Fibroblast of lung (primary cell): ENCODE data around the gene AGK. TPM values are rescaled to one million over a fixed set of nuclear protein-coding genes. Genes with fewer than 3 reads are reported as not detected.

ENCODE experiments used
- DNase-seq, 2 donors: peaks; one replicate each; pipeline versions ENCODE4 v3.0.0 to v3.0.0-alpha.2; 2010; ENCODE audit warnings: low read depth in 2 of 2
- H2AFZ ChIP-seq: 2 replicates; pipeline ENCODE4 v1.5.1; 2012; ENCODE audit warnings: low read length, control low read depth, inconsistent platforms
- H3K27ac ChIP-seq: 2 replicates; pipeline ENCODE4 v1.5.1; 2011; ENCODE audit warnings: low read length, control low read depth; ENCODE audit not compliant: insufficient read depth
- H3K27me3 ChIP-seq: 2 replicates; pipeline ENCODE4 v1.5.1; 2011; ENCODE audit warnings: mild to moderate bottlenecking, low read length; ENCODE audit not compliant: control insufficient read depth, insufficient read depth
- H3K36me3 ChIP-seq: 2 replicates; pipeline ENCODE4 v1.5.1; 2011; ENCODE audit warnings: low read length; ENCODE audit not compliant: control insufficient read depth, insufficient read depth
- H3K4me1 ChIP-seq: 2 replicates; pipeline ENCODE4 v1.5.1; 2011; ENCODE audit warnings: low read length; ENCODE audit not compliant: control insufficient read depth, insufficient read depth; ENCODE audit errors: extremely low read depth
- H3K4me2 ChIP-seq: 2 replicates; pipeline ENCODE4 v1.5.1; 2011; ENCODE audit warnings: low read length, control low read depth; ENCODE audit not compliant: insufficient read depth; ENCODE audit errors: extremely low read depth
- H3K4me3 ChIP-seq, 4 experiments: fragments of 200-600 bp in 1 of 4; sonication (generic) in 1 of 4; replicated peaks in 1 of 4; 2 replicates each; pipeline ENCODE4 v1.5.1; 2011 to 2016; ENCODE audit warnings: low read length in 4 of 4, low read depth in 3 of 4, mild to moderate bottlenecking in 3 of 4, control low read depth in 2 of 4, inconsistent platforms in 1 of 4, mixed read lengths in 1 of 4; ENCODE audit not compliant: insufficient read depth in 1 of 4; ENCODE audit errors: control extremely low read depth in 1 of 4
- H3K79me2 ChIP-seq: 2 replicates; pipeline ENCODE4 v1.5.1; 2012; ENCODE audit warnings: mild to moderate bottlenecking, low read length, inconsistent platforms; ENCODE audit not compliant: control insufficient read depth, insufficient read depth
- H3K9ac ChIP-seq: 2 replicates; pipeline ENCODE4 v1.5.1; 2011; ENCODE audit warnings: mild to moderate bottlenecking, low read length, control low read depth; ENCODE audit not compliant: insufficient read depth
- H3K9me3 ChIP-seq: 2 replicates; pipeline ENCODE4 v1.5.1; 2012; ENCODE audit warnings: low read depth, low read length; ENCODE audit not compliant: control insufficient read depth, insufficient read depth
- H4K20me1 ChIP-seq: 2 replicates; pipeline ENCODE4 v1.5.1; 2011; ENCODE audit warnings: low read length; ENCODE audit not compliant: control insufficient read depth, insufficient read depth; ENCODE audit errors: extremely low read depth
- EZH2 ChIP-seq: IDR thresholded peaks from 2 replicates; pipeline ENCODE4 v1.5.1; 2012; ENCODE audit warnings: low read length, control low read depth, mild to moderate bottlenecking; ENCODE audit errors: missing control alignments
- polyA plus RNA-seq, 2 donors: library from polyadenylated mRNA; depleted of rRNA in 1 of 2; stranded (reverse) in 1 of 2; unstranded in 1 of 2; fragments of >200 nt; gene quantifications; 2 replicates each; pipeline ENCODE4 v1.2.1, GENCODE V29; 2011 to 2012; ENCODE audit warnings: missing spikeins in 1 of 2
- total RNA-seq: library from RNA; depleted of rRNA; stranded (reverse); fragments of >200 nt; gene quantifications from 2 replicates; pipeline ENCODE4 v1.2.1, GENCODE V29; 2014
- TF ChIP-seq, protein P1 (sequence below), 2 donors: IDR thresholded peaks in 1 of 2; conservative IDR thresholded peaks in 1 of 2; 1 replicate in 1 of 2; 2 replicates in 1 of 2; pipeline ENCODE4 v1.5.1; 2011 to 2012; ENCODE audit warnings: low read length in 2 of 2, control low read depth in 1 of 2, inconsistent platforms in 1 of 2, low read depth in 1 of 2, mild to moderate bottlenecking in 1 of 2

AGK gene
- total and polyA plus RNA-seq, 2 donors (not counting 1 experiment from before 2014, with no cell fraction given): 20.8 to 42.5 TPM

GRCh38 chr7:141691540-141691939, 140.3 kb downstream of the AGK start:
- Histone ChIP-seq H3K27me3 (no peaks in the 10 kb centered on the region), H3K27ac (no peak overlapping the region), H3K4me3 (no peak overlapping the region), H3K4me1 (no peaks in the 10 kb centered on the region), H3K79me2 (no peaks in the 10 kb centered on the region), H4K20me1 (no peaks in the 10 kb centered on the region), H2AFZ (no peak overlapping the region), H3K36me3 (no peaks in the 10 kb centered on the region), H3K4me2 (no peak overlapping the region), H3K9me3 (no peaks in the 10 kb centered on the region), H3K9ac (no peak overlapping the region)
- DNase-seq: no peak
- TF ChIP-seq EZH2: no peak
- TF ChIP-seq, protein P1, sequence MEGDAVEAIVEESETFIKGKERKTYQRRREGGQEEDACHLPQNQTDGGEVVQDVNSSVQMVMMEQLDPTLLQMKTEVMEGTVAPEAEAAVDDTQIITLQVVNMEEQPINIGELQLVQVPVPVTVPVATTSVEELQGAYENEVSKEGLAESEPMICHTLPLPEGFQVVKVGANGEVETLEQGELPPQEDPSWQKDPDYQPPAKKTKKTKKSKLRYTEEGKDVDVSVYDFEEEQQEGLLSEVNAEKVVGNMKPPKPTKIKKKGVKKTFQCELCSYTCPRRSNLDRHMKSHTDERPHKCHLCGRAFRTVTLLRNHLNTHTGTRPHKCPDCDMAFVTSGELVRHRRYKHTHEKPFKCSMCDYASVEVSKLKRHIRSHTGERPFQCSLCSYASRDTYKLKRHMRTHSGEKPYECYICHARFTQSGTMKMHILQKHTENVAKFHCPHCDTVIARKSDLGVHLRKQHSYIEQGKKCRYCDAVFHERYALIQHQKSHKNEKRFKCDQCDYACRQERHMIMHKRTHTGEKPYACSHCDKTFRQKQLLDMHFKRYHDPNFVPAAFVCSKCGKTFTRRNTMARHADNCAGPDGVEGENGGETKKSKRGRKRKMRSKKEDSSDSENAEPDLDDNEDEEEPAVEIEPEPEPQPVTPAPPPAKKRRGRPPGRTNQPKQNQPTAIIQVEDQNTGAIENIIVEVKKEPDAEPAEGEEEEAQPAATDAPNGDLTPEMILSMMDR (conservative IDR thresholded peaks at IDR 0.05 in 1 of 2, IDR thresholded peaks at IDR 0.05 in 1 of 2; ENCODE audit: low read depth in 1 of 2, low read length in 2 of 2): no peak

GRCh38 chr7:141691961-141692360, 140.8 kb downstream of the AGK start:
- H4K20me1 ChIP-seq: no peaks in the 10 kb centered on the region
- no peaks in the 10 kb centered on the region for H3K9me3 ChIP-seq
- H3K27me3 ChIP-seq: no peaks in the 10 kb centered on the region
- no peak overlapping the region for H3K9ac ChIP-seq
- H3K4me2 ChIP-seq: no peak overlapping the region
- H3K36me3 ChIP-seq: no peaks in the 10 kb centered on the region
- no peak for DNase-seq
- TF ChIP-seq, protein P1 (conservative IDR thresholded peaks at IDR 0.05 in 1 of 2, IDR thresholded peaks at IDR 0.05 in 1 of 2; ENCODE audit: low read depth in 1 of 2, low read length in 2 of 2): no peak
- no peak for TF ChIP-seq EZH2
- no peak overlapping the region for H2AFZ ChIP-seq
- no peaks in the 10 kb centered on the region for H3K79me2 ChIP-seq
- no peak overlapping the region for H3K27ac ChIP-seq
- no peaks in the 10 kb centered on the region for H3K4me1 ChIP-seq
- H3K4me3 ChIP-seq: no peak overlapping the region

GRCh38 chr7:141693082-141693481, 141.9 kb downstream of the AGK start:
- Histone ChIP-seq H3K79me2 (no peaks in the 10 kb centered on the region), H3K4me1 (no peaks in the 10 kb centered on the region), H2AFZ (no peak overlapping the region), H3K9ac (no peak overlapping the region), H4K20me1 (no peaks in the 10 kb centered on the region), H3K9me3 (no peaks in the 10 kb centered on the region), H3K36me3 (no peaks in the 10 kb centered on the region), H3K27me3 (no peaks in the 10 kb centered on the region), H3K27ac (no peak overlapping the region), H3K4me2 (no peak overlapping the region), H3K4me3 (no peak overlapping the region)
- no peak for DNase-seq
- no peak for TF ChIP-seq EZH2
- TF ChIP-seq, protein P1 (conservative IDR thresholded peaks at IDR 0.05 in 1 of 2, IDR thresholded peaks at IDR 0.05 in 1 of 2; ENCODE audit: low read depth in 1 of 2, low read length in 2 of 2): no peak
